Left hindlimb (tissue), 1 donor: ENCODE results near the gene CKAP5.
"Not testable (repeated sequence)": the region's sequence is repeated elsewhere in the genome, so short reads cannot be mapped to it uniquely, and the experiment has no call there.

Source experiments
- DNase-seq: peaks from one replicate; pipeline ENCODE4 v3.0.0-alpha.2; 2018

CKAP5 gene

DNA sequence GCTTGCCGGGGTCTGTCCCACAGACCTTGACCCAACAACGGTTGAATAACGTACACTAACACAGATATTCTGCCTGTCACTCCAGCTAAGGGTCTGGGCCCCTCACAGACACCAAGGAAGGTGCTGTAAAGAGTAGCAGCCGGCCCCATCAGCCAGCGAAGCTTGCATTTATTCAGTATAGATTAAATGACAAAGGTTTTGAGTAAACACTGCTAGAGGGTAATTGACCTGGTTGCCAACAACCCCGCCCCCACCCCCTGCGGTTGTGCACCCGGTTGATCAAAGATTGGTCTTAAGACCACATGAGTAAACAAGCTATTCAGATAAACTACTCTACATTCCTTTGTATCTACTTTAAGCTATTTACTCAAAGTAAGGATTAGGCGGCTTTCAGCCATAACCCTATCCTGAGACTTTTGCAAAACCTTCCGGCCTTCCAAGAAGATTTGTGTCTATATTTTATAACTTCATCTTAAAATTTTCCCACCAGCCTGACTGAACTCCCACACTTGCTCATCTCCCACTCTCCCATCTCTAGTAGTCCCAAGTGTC lies 4.8 kb upstream of the CKAP5 start:
- no peak for DNase-seq

DNA sequence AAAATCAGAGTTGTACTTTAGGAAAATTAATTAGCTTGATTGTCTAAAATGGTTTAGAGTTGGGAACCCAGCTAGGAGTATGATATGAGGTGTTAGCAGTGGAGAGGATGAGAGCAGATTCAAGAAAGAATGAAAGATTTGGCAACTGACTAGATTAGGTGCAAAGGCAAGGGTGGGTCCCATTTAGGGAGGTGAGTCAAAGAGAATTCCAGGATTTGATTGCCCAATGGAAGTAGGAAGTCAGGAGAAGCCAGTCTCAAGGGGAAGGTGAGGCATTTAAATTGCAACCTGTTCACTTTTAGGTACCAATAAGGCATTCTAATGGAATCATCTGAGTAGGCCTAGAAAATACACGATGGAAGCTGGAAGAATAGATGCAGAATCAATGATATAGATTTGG lies 3.6 kb upstream of the CKAP5 start:
- DNase-seq, result no peak

DNA sequence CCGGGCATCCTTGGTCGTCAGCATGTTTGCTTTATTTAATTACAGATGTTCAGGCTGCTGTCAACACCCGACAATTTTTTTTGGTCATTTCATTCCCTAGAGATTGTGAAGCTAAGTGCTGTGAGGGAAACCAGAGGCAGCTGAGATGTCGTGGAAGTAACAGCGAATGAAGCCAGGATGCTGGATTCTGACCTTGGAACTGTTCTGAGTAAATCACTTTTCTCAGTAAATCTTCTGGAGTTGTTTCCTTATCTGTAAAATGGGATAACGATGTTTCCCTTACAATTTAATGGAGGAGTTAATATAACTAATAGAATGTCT lies 390 bp upstream of the CKAP5 start:
- DNase-seq, result no peak

DNA sequence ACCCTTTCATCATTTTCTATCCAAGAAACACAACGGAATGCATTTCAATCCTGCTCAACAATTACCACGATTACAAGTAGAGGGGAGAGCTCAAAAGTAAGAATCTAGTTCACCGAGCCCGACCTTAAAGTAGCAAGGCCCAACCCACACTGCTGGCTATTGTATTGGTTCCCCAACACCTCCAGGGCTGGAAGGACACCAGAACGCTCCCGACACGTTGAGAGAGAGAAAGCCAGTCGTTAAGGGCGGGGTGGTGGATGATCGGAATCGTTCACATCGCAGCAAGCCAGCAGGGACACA lies 690 bp downstream of the CKAP5 start:
- no peak for DNase-seq

DNA sequence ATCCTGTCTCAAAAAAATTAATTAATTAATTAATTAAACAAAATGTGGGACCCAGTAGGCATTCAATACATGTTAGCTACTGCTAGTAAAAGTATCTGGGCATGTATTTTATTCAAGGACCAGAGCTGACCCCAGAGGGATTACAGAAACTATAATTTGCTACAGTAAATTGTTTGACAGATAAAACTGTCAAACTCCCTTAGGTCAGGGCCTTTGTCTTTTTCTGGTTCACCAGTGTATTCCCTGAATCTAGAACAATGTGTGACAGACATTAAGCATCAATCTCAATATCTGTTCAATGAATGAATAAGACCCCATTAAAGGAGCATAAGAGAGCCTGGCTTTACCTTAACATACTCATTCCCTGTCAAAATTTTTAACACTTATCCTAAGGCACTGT lies 6.0 kb downstream of the CKAP5 start:
- DNase-seq, result no peak

DNA sequence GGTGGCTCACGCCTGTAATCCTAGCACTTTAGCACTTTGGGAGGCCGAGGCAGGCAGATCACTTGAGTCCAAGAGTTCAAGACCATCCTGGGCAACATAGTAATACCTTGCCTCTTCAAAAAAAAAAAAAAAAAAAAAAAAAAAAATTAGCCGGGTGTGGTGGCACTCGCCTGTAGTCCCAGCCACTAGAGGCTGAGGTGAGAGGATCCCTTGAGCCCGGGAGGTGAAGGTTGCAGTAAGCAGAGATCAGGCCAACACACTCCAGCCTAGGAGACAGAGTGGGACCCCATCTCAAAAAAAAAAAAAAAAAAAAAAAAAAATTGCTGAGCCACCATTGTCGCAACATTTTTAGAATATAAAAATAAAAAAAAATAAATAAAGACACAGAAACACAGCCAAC lies 7.6 kb downstream of the CKAP5 start:
- DNase-seq, result no peak

DNA sequence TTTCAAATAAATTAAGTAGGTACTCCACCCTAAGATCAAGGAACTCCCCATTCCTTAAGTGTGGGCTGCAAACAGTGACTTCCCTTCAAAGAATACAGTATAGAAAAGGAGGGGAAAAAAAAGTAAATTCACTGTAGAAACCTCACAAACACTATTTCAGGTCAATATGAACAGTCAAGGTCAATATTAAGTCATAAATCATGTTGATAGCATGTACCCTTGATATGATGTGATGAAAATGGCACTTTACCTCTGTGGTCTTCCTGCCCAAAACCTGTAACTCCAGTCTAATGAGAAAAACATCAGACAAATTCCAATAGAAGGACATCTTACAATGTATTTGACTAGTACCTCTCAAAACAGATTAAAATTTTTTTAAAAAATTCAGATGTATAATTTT lies 8.2 kb downstream of the CKAP5 start:
- DNase-seq, result no peak

DNA sequence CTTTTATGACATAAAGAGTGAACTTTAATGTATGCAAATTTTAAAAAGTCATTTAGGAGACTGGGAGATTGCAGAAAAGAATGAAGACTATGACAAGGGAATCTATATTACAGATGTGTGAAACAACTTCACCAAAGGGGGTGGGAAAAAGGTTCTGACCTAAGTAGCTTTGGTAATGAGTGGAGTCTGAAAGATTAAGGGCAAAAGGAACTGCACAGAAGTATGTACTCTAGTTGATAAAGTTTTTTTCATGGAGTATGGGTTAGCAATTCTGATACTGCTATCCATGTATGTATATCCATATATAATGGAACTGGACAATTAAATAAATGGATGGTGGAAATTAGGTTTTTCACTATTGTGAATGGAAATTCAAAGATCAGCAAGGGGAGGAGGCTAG lies 9.2 kb downstream of the CKAP5 start:
- no peak for DNase-seq

DNA sequence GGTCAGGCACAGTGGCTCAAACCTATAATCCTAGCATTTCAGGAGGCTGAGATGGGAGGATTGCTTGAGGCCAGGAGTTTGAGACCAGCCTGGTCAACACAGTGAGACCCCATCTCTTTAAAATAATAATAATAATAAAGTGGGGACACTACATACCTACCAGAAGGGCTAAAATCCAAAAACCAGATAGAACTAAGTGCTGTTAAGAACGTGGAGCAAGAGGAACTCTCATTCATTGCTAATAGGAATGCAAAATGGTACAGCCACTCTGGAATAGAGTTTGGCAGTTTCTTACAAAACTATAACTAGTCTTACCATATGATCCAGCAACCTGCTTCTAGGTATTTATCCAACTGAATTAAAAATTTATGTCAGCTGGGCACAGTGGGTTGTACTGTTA lies 9.6 kb downstream of the CKAP5 start:
- DNase-seq, result no peak

DNA sequence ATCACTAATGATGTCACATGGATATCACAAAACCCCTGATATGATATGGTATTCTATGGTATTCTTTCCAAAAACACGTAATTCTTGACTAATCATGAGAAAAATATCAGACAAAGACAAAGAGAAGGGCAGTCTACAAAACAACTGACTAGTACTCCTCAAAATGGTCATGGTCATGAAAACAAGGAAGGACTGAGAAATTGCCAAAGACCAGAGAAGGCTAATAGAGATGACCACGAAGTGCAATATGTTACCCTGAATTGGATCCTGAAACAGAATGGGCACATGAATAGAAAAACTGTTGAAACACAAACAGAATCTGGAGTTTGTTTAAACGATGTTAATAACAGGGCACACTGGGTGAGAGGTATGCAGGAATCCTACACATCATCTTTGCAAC lies 10.2 kb downstream of the CKAP5 start:
- DNase-seq, result no peak

DNA sequence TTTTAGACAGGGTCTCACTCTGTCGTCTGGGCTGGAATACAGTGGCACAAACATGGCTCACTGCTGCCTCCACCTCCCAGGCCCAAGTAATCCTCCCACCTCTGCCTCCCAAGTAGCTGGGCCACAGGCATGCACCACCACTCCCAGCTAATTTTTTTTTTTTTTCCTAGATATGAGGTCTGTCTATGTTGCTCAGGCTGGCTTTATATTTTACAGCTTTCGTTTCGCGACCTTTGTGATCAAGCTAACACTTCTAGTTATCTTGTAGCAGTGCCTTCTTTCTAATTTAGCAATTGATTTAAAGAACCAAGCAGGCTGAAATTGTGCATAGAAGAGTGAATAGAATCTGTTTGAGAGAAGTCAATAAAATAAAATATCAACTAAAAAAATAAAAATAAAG lies 11.3 kb downstream of the CKAP5 start:
- DNase-seq, result no peak

DNA sequence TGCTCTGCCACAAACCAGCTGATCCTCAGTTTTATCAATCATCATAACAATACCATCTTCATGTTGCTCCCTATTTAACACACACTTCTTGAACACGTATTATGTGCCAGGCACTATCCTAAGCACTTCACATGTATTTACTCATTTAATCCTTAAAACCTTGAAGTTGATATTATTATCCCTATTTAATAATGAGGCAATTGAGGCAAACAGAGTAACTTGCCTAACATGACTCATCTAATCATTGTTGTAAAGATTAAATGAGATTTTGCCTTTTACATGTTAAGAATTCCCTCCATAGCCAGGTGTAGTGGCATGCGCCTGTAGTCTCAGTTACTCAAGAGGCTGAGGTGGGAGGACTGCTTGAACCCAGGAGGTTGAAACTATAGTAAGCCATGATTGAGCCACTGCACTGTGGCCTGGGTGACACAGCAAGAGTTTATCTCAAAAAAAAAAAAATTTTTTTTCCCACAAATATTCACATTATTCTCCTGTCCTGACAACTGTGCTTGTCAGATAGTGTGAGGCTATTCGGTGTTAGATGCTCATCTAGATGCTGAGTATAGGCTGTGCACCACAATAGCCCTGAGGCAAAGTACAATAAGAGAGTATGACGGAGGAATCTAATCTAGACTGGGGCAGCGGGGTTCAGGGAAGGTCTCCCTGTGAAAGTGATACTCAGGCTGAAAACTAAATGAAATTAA lies 13.4 kb downstream of the CKAP5 start:
- DNase-seq, result no peak

DNA sequence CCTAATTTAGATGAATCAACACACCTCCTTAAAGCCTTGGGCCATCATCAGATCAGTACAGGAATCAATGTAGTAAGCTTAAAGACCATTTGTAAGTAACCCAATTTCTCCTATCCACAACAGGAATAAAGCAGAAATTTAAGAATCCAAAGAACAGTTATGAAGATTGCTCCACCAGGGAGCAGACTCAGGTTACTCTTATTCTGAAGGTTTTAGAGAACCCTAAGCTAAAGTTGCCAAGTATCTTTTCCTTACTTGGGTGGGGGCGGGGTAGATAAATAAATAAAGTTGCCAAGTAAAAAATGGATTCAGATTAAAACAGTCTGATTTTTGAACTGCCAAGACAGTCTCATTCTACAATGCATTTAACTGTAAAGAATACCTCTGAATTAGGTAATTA lies 18.1 kb downstream of the CKAP5 start:
- DNase-seq, result no peak

DNA sequence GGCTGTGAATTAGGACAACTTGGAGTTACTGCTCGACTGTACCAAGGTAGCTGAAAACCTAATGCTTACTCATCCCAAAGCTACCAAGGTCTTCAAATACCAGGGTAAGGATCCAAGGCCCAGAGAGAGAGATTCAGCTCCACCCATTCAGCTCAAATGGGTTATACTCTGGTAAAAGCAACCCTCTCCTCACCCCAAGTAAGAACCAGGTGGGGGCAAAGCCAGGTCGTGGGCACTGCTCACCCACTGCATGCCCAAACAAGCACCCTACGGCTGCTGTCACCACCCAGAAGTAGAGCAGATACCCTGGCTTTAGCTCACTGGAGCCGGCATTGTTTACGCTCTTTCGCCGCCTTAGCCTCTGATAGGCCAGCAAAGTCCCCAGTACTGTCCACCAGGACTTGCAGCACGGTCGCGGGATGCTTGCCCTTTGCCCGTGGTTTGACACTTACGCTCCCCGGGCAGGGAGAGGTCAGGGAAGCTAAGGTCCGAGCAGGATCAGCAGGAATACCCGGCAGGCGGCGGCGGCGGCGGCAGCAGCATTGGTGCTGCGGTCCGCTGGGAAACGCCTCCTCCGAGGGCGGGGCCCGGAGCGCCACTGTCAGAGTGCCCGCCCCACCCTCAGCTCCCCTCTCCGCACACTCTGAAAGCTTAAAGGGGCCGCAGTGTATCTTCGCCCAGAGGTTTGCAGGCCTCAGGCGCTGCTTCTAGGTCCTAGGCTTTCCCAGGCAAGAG lies 19.6 kb downstream of the CKAP5 start:
- peak; percentile 80 for DNase-seq

DNA sequence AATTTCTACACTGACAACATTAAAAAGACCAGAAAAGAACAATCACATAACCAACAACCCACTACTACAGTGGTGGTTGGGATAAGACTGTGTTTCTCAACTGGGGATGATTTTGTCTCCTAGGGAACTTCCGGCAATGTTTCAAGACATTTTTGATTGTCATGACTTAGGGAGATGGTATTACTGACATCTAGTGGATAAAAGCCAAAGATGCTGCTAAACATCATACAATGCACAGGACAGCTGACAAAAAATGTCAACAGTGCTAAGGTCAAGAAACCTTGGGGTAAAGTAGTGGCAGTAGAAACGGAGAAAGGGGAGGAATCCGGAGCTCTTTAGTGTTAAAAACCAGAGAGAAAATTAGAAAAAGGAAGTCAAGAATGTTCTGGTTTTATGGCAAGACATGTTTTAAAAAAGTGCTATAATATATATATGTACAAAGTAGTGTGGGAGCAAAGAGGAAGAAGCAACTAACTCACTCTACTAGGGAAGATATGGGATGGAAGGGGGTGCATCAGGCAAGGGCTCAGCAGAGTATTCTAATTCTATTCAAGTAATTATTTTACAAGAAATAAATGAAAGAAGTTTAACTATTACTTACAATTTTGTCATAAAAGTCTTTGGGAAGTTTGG lies 37.2 kb downstream of the CKAP5 start:
- DNase-seq, result no peak

DNA sequence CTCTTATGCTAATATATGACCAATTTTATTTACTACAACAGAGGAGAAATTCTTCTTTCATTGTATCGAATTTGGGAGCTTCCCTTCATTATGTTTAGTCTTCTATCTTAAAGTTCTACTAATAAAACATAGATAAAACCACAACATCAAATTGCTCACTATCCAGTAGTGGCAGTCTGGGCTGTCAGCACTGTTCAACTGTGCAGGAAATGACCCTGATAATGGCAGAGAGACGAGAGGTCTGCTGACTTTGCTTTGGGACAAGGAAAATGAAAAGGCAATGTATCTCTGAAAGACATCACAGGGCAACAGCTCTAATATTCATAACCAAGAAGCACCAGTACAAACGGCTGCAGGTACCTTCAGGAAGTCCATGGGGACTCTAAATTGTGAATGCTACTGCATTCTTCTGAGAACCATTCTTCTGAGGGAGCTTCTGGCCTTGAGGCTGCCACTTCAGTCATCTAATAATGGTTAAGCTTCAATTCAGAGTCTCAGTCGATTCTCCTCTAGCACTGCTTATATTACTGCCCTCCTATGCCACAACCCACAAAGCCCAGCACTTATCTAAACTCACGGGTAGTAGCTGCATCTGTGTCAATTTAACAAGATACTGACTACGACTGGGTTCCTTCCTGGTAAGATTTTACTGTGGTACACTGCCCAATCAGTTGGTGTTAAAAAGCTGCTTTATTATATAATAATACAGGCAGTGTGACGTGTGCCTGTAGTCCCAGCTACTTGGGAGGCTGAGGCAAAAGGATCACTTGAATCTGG lies 44.2 kb downstream of the CKAP5 start:
- no peak for DNase-seq

DNA sequence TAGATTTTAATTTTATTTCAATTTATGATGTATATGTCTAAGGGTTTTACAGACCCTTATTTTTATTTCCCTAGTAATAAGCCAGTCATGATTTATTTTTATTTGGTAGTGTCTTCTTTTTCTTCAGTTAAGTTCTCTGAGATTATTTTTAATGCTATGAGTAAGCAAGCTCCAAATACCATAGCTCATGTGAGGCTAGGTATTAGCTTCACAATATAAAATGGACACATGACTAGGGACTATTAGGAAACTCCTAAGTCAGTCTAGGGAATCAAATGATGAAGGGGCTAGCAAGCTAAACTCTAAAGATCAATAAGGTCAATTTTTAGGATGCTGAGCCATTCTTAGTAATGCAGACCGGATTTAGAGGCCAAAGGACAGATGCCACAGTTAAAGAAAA lies 45.9 kb downstream of the CKAP5 start:
- no peak for DNase-seq

DNA sequence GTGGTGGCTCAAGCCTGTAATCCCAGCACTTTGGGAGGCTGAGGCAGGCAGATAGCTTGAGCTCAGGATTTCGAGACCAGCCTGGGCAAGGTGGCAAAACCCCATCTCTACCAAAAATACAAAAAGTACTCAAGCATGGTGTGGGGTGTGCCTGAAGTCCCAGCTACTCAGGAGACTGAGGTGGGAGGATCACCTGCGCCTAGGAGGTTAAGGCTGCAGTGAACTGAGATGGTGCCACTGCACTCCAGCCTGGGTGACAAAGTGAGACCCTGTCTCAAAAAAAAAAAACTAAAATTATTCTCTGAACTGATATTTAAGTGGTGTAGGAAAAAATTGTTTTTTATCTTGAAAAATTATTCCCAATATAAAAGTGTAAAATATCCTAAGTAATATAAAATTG lies 46.4 kb downstream of the CKAP5 start:
- DNase-seq, result not testable (repeated sequence)

DNA sequence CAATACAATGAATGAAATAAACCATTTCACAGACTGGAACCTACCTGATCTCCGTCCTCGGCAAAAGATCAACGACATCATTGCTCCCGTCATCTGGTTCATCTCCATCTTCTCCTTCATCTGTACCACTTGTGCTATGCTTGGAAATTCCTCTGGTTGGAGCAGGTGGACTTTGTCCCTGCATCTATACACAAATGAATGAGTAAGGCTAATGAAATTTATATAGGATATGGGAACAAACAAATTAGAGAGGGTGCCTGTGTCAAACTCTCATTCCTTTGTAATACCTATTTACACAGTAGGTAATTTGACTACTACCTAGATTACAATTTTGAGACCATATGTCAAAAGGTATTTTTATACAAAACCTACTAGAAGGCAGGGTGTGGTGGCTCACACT lies 67.7 kb downstream of the CKAP5 start:
- DNase-seq, result no peak

DNA sequence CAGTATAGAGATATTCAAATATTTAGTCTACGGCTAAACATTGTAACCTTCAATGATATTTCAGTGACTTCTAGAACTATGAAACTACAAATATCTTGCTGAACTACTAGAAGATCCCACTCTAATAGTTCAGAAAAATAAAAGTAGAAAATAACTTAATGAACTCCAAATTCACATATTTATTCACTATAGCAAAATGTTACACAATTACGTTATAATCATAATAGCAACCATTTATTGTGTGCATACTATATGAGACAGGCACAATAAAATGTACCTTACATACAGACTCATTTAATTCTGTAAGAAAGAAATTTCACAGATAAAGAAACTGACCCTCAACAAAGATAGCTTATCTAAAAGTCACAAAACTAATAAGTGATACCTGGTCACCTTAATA lies 69.2 kb downstream of the CKAP5 start:
- DNase-seq, result no peak

DNA sequence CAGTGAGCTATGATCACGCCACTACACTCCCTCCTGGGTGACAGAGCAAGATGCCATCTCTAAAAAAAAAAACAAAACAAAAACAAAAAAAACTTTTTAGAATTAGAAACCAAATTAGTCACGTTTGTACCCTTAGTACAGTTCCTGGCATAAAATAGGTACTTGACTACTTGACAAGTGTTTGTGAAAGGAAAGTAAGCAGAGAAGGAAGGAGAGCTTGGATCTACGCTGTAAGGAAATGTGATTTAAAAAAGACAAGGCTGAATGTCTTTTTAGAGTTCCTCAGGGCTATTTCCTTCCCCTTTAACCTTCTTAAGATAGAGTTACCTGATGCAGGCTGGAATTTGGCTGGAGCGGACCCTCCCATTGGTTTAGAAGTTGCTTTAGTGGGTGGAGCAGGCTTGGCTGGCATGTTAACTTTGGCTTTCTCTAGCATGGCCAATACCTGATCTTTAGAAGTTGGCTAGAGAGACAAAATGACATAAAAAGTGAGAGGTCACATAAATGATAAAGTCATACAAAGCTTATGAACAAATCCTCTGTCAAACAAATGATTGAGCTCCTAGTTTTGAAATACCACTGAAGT lies 76.4 kb downstream of the CKAP5 start:
- no peak for DNase-seq

DNA sequence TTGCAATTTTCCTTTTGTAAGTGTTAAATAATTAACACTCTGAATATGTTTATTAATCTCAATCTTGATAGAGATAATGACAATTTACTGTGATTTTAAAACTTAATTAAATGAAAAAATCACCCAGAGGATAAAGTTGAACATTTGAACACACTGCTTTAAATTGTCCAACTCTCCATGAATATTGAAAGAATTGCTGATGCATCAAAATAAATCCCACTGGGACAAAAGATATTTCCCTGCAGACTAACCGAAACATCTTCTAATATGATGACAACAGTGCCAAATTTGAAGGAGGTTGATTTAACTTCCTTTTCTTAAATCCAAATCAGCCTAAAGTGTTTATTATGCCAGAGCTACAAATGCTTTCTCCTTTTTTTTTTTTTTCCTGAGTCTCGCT lies 79.4 kb downstream of the CKAP5 start:
- DNase-seq, result no peak

DNA sequence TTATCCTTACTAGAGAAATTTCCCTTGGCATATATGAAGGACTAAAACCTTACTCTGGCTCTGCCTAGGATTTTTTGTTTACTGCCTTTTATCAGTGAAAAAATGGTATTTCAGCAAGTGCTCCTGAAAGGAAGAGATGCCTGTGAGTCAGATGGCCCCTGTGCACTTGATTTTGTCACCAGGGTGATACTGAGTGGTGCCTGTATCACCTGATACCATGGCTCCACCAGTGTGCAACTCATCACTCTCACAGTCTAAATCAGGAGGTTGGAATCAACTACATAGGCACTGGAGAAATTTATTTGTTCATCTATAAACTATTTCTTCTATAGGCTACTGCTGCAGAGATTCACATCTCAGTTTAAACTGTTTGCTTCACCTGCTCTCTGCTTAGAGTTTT lies 83.8 kb downstream of the CKAP5 start:
- DNase-seq, result no peak
